ENCODE data around the gene OLR1. TPM values are rescaled to one million over a fixed set of nuclear protein-coding genes. Genes with fewer than 3 reads are reported as not detected.
A peak's percentile ranks its signal among the peaks of the same experiment; 100 is the strongest.
"Not testable (repeated sequence)": the region's sequence is repeated elsewhere in the genome, so short reads cannot be mapped to it uniquely, and the experiment has no call there.

The OLR1 gene
- total RNA-seq (0.11 TPM in 1 of 2 replicates, not detected in the other), polyA plus RNA-seq (0.28 TPM in 1 of 2 replicates, not detected in the other)

GRCh38 chr12:10171973-10172728, at the start of gene OLR1:
OLR1 (minus strand) TSS chr12:10172132; CDS start chr12:10172077, 55 bp downstream.
- no peaks in the 10 kb centered on the region for H3K27me3 ChIP-seq
- peaks cover 4% of the 10 kb centered on the region for H3K4me1 ChIP-seq (ENCODE audit: low read depth)
- no peak within 1 kb of the TSS for H3K4me3 ChIP-seq
- no peak for DNase-seq (ENCODE audit: low read depth in 1 of 2, low spot score in 1 of 2)
- no peaks in the 10 kb centered on the region for H3K9me3 ChIP-seq (ENCODE audit: low read depth)
- no peaks in the 10 kb centered on the region for H3K36me3 ChIP-seq
- TF ChIP-seq, protein P1, sequence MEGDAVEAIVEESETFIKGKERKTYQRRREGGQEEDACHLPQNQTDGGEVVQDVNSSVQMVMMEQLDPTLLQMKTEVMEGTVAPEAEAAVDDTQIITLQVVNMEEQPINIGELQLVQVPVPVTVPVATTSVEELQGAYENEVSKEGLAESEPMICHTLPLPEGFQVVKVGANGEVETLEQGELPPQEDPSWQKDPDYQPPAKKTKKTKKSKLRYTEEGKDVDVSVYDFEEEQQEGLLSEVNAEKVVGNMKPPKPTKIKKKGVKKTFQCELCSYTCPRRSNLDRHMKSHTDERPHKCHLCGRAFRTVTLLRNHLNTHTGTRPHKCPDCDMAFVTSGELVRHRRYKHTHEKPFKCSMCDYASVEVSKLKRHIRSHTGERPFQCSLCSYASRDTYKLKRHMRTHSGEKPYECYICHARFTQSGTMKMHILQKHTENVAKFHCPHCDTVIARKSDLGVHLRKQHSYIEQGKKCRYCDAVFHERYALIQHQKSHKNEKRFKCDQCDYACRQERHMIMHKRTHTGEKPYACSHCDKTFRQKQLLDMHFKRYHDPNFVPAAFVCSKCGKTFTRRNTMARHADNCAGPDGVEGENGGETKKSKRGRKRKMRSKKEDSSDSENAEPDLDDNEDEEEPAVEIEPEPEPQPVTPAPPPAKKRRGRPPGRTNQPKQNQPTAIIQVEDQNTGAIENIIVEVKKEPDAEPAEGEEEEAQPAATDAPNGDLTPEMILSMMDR (IDR thresholded peaks at IDR 0.05; ENCODE audit: low read depth, low read length), result no peak
- no peak within 1 kb of the TSS for H3K27ac ChIP-seq

- Histone ChIP-seq H3K4me3 (no peak overlapping the region), H3K36me3 (peaks cover 28% of the 10 kb centered on the region), H3K27ac (no peak overlapping the region), H3K4me1 (ENCODE audit: low read depth) (no peaks in the 10 kb centered on the region), H3K9me3 (ENCODE audit: low read depth) (no peaks in the 10 kb centered on the region), H3K27me3 (no peaks in the 10 kb centered on the region)
- DNase-seq (ENCODE audit: low read depth in 1 of 2, low spot score in 1 of 2), result peak in 1 of 2 donors; percentile 93
- TF ChIP-seq, protein P1 (IDR thresholded peaks at IDR 0.05; ENCODE audit: low read depth, low read length), result no peak
Observed at GRCh38 chr12:10220398-10221077, 48.6 kb upstream of the OLR1 start.

DNA sequence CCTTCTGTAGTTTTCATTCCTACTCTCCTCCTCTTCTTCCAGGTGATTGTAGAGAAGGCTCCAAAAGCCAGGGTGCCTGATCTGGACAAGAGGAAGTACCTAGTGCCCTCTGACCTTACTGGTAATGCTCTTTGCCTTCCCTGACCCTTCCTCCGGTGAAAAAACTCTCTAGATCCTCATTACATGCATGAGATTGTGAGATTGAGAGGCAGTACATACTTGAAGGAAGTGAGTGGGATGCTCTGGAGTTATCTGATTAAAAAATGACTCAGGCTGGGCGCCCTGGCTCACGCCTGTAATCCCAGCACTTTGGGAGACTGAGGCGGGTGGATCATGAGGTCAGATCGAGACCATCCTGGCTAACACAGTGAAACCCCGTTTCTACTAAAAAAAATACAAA, 46.1 kb upstream of the OLR1 start:
- TF ChIP-seq, protein P1 (IDR thresholded peaks at IDR 0.05; ENCODE audit: low read depth, low read length), result no peak
- H3K4me3 ChIP-seq, result no peak overlapping the region
- no peak for DNase-seq (ENCODE audit: low read depth in 1 of 2, low spot score in 1 of 2)

DNA sequence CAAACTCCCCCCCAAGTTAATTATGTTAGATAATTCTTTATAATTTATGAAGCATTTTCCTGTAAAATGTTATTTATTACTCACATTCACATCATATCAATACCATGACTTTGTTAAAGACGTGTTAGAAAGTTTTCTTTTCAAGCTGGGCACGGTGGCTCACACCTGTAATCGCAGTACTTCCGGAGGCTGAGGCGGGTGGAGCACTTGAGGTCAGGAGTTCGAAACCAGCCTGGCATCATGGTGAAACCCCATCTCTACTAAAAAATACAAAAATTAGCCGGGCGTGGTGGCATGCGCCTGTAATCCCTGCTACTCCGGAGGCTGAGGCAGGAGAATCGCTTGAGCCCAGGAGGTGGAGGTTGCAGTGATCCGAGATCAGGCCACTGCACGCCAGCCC, 44.0 kb upstream of the OLR1 start:
- H3K4me3 ChIP-seq; H3K4me1 ChIP-seq (ENCODE audit: low read depth); H3K27me3 ChIP-seq; H3K27ac ChIP-seq; DNase-seq (ENCODE audit: low read depth in 1 of 2, low spot score in 1 of 2); H3K9me3 ChIP-seq (ENCODE audit: low read depth): not testable (repeated sequence)
- H3K36me3 ChIP-seq, result peaks cover 11% of the 10 kb centered on the region

More for the DNA sequence above, 46.1 kb upstream of the OLR1 start:
- peaks cover 24% of the 10 kb centered on the region for H3K36me3 ChIP-seq
- no peak overlapping the region for H3K27ac ChIP-seq
- H3K4me1 ChIP-seq (ENCODE audit: low read depth), result no peaks in the 10 kb centered on the region
- no peaks in the 10 kb centered on the region for H3K9me3 ChIP-seq (ENCODE audit: low read depth)
- H3K27me3 ChIP-seq, result no peaks in the 10 kb centered on the region

GRCh38 chr12:10215436-10215835, 43.5 kb upstream of the OLR1 start:
- Histone ChIP-seq H3K9me3 (ENCODE audit: low read depth) (no peaks in the 10 kb centered on the region), H3K27me3 (no peaks in the 10 kb centered on the region), H3K27ac (no peak overlapping the region), H3K4me1 (ENCODE audit: low read depth) (no peaks in the 10 kb centered on the region), H3K4me3 (no peak overlapping the region), H3K36me3 (peaks cover 5% of the 10 kb centered on the region)
- DNase-seq (ENCODE audit: low read depth in 1 of 2, low spot score in 1 of 2), result no peak
- TF ChIP-seq, protein P1 (IDR thresholded peaks at IDR 0.05; ENCODE audit: low read depth, low read length), result no peak

DNA sequence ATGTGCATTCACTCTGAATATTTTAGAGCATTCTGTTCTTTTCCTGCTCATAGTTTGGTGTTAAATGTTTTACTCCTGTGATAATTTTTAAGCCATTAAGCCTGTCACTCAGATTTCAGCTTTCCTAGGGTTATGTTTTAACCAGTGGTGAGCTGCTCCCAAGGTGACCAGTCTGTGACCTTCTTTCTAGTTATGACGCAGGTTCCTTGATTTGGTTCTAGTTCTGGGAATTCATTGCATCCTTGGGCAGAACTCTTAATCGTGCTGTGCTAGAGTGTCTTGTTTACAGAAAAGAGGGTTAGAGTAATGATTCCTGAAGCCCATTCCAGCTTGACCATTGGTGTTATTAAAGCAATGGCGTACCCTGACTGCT, 42.9 kb upstream of the OLR1 start:
- Histone ChIP-seq H3K9me3 (ENCODE audit: low read depth) (no peaks in the 10 kb centered on the region), H3K27me3 (no peaks in the 10 kb centered on the region), H3K27ac (peak overlapping the region; percentile 94), H3K36me3 (peaks cover 3% of the 10 kb centered on the region), H3K4me1 (ENCODE audit: low read depth) (no peaks in the 10 kb centered on the region), H3K4me3 (peak overlapping the region; percentile 78)
- TF ChIP-seq, protein P1 (IDR thresholded peaks at IDR 0.05; ENCODE audit: low read depth, low read length), result no peak
- peak in 1 of 2 donors; percentile 21 for DNase-seq (ENCODE audit: low read depth in 1 of 2, low spot score in 1 of 2)

Data from cardiac muscle cell (in vitro differentiated cells and primary cell).